Stimulated activated naive CD4-positive, alpha-beta T cell (primary cell): Measurements from ENCODE around the gene DAG1.

ENCODE experiments used
- DNase-seq, 6 experiments: peaks; one replicate each; lab custom pipeline; 2025; lab: John Stamatoyannopoulos, UW

The DAG1 gene

DNA sequence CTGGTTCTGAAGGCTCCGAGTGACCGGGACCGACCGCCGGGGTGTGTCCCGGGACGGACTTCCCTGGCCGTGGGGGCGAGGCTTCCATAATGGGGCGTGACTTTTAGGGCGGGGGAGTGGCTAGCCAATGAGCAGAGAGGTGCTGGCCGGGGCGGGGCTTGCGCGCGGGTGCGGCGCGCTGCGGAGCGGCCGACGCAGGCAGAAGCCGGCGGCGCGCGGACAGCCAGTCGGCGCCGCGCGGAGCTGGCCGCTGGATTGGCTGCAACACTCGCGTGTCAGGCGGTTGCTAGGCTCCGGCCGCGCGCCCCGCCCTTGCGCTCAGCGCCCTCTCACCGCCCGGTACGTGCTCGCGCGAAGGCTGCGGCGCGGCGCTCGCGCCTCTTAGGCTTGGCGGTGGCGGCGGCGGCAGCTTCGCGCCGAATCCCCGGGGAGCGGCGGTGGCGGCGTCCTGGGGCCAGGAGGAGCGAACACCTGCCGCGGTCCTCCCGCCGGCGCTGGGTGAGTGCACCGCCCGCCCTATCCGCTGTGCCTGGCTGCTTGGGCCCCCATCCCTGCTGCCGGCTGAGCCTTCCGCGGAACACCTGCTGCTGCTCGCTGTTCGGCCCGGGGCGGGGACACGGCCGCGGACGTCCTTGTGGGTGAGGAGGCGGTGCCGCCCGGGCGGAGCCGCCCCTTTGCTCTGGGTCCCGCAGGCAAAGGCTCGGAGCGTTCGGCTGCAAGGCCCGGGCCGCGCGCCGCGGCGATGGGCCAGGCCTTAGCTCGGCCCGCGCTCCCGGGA lies at the start of gene DAG1:
TSS of gene DAG1 (plus strand) at position 332 of the 778 bp plus-strand sequence. CDS start 40,268 bp downstream, outside the sequence.
- DNase-seq = peak; percentile 90 to 95 (median 94)

DNA sequence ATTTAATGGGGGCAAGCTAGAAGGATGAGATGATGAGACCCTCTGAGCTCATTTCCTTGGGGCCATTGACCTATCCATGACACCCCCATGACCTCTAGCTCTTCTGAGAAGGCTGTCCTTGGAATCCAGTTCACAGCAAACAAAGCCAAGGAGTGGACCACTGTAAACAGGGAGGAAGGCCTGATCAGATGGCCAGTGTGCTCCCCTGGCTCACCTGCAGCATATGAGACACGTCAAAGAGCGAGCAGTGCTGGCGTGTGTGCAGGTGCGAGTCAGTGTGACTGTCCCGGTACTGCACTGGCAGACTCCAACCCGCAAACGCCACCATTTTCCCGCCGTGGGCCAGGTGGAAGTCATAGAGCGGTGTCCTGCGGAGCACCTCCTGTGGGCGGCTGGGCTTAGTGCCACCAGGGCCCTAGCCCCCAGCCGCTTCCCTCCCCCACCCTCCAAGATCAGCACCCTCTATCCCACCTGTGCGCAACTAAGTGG lies 48.1 kb upstream of the DAG1 start:
- no peak for DNase-seq

DNA sequence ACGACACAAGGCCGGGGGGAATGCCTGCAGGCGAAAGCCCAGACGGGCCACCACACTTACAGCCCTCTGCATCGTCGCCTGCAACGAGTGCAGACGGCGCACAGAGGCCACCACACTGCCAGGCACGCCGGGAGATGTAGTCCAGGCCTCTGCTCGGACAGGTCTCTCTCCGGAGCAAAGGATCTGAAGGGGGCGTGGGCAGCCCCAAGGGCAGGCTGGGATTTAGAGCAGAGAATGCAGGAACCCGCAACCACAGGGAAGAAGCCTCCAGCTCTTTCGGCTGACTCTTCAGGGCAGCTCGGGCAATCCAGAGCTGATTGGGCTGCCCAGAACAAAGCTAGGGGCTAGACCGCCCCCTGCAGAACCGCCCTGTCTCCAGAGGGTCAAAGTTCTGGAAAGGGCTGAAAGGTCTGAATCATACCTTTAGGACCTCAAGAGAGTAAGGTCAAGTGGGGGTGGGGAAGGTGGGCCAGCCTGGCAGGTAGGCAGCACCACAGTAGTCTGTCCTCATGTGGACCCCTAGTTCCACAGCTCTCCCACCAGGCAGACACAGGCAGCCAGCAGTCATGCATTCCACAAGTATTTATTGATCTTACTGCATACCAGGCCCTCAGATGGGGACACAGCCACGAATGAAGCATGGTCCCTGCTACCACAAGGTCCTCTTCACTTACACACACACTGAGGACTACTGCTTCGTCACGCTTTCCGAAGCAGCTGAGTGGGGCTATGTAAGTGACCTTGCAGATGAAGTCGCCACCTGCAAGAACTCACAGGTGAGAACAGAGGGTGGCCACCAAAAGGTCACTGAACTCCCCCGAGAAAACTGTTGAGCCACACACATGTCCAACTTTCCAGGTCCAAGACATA lies 47.5 kb upstream of the DAG1 start, which contains the start of gene AMT:
TSS of gene AMT (minus strand) at position 95 of the 870 bp plus-strand sequence. CDS start at position 72, 23 bp downstream.
- no peak for DNase-seq

DNA sequence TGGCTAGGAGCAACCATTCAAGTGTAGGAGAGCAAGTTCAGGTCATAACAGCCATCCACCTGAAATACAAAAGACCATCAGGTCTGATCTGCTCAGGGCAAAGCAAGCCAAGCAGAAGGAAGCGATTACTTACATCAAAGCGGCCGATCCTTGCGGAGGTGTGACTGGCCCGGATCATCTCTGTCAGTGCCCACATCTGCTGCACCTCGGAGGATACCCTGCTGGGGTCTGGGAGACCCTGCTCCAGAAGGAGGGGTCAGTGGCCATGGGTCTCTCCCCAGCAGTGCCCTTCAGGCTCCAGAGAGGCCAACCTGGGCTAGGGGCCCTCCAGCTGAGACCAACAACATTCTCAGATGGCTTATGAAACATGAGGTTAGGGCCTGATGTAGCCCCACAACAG lies 45.3 kb upstream of the DAG1 start:
- no peak for DNase-seq

DNA sequence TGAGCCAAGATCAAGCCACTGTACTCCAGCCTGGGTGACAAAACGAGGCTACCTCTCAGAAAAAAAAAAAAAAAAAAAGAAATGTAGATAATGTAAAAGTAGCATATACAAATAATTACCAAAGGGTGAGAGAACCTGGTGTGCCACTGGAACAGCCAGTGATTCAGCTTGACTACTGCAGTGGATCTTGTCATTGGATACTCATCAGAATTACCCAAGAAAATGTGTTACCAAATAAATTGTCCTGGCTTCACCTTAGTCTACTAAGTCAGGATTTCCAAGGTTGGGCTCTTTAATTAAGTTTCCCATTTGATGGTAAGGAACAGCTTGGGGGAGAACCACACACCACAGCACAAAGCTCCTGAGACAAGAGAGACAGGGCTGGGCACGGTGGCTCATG lies 42.5 kb upstream of the DAG1 start:
- no peak for DNase-seq

DNA sequence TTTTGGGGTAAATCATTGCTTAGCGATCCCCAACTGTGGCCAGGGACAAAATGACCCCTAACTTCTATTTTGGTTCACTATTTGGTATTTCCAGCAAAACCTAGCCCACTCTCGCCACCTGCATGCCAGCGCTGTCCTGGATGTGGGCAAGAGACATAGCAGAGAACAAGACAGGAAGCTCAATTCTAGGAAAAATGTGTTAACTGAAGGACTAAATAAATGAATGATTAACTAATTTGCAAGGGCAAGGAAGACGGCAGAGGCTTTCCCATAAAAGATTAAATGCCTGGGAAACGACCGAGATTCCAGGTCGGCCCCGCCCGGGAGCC lies 41.4 kb upstream of the DAG1 start:
- no peak for DNase-seq

DNA sequence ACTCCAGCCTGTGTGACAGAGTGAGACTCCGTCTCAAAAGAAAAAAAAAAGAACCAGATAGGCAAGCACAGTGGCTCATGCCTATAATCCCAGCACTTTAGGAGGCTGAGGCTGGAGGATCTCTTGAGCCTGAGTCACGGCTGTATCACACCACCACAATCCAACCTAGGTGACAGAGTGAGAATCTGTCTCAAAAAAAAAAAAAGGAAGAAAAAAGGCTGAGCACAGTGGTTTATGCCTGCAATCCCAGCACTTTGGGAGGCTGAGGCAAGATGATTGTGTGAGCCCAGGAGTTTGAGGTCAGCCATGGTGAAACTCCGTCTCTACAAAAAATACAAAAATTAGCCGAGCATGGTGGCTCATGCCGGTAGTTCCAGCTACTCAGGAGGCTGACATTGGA lies 35.3 kb upstream of the DAG1 start:
- DNase-seq = no peak

DNA sequence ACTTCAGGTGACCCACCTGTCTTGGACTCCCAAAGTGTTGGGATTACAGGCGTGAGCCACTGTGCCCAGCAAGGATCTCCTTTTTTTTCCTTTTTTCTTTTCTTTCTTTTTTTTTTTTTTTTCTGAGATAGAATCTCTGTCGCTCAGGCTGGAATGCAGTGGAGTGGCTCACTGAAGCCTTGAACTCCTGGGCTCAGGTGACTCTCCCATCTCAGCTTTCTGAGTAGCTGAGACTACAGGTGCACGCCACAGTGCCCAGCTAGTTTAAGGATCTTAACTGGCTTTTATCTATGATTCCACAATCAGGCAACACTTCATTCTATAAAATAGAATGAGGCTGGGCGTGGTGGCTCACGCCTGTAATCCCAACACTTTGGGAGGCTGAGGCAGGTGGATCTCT lies 24.7 kb upstream of the DAG1 start:
- no peak for DNase-seq

DNA sequence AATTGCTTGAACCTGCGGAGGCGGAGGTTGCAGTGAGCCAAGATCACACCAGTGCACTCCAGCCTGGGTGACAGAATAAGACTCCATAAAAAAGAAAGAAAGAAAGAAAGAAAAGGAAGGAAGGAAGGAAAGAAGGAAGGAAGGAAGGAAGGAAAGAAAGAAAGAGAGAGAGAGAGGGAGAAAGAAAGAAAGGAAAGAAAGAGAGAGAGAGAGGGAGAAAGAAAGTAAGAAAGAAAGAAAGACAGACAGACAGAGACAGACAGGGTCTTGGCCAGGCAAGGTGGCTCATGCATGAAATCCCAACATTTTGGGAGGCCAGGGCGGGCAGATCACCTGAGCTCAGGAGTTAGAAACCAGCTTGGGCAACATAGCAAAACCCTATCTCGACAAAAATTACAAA lies 16.4 kb upstream of the DAG1 start:
- DNase-seq = no peak

DNA sequence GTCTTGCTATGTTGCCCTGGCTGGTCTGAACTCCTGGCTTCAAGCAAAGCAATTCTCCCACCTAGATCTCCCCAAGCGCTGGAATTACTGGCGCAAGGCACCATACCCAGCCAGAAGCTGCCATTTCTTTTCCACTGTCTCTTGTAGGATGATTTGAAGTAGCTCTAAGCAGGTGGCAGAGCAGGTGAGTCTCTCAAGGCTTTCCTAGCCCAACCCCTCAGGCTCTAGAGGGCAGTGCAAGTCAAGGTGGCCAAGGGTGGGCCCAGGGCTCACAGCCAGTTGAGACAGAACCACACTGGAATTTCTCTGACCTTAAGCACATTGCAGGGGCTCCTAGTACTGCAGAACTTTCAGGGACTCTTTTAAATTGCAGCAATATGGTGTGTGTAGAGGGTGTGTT lies 15.6 kb upstream of the DAG1 start:
- DNase-seq = no peak

DNA sequence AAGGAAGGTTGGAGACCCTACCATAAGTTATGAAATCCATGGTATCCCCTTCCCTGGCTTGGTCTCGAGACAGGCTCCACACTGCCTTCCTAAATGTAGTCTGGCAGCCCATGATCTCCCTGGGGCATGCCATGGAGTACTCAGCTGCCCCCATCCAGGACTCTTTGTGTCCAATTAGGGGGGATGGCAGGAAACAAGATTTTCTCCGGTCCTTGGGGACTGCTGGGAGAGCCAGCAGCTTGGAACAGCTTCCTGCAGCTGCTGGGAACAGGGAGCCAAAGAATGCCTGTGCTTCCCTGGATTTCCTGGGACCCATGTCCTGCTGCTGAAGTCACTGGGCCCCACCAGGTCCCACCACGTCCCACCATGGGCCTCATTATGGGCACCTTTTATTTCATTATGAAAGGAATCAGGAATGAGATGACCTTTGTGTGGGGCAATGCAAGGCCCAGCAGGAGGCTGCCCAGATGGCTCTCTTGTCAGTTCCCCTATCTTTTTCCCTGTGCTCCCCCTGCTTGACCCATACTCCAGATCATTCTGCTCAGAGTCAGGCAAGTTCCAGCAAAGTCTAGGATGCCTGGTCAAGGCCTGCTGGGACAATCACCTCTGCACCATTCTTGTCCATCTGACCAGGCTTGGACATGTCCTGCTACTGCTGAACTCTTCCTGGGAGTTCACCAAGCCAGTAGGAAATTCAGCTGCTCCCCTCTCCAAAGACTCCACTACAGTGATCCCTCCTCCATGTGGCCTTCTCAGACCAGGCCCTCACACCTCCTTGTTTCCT lies 15.0 kb upstream of the DAG1 start:
- no peak for DNase-seq

DNA sequence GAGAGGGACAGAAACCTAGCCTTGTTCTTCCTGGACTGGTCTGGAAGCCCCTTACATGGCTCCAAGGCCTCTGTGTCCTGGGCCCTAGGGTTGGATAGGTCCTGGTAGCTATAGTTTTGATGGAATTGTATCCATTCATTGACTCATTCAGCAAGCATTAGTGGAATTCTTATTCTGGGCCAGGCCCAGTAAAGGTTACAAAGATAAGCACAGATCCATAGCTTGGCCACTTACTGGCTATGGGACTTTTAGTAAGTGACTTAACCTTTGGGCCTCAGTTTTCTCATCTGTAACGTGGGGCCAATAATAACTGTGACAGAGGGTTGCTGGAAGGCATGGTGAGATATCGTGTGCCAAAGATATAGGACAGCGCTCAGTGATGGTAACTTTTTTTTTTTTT lies 13.6 kb upstream of the DAG1 start:
- DNase-seq = no peak

DNA sequence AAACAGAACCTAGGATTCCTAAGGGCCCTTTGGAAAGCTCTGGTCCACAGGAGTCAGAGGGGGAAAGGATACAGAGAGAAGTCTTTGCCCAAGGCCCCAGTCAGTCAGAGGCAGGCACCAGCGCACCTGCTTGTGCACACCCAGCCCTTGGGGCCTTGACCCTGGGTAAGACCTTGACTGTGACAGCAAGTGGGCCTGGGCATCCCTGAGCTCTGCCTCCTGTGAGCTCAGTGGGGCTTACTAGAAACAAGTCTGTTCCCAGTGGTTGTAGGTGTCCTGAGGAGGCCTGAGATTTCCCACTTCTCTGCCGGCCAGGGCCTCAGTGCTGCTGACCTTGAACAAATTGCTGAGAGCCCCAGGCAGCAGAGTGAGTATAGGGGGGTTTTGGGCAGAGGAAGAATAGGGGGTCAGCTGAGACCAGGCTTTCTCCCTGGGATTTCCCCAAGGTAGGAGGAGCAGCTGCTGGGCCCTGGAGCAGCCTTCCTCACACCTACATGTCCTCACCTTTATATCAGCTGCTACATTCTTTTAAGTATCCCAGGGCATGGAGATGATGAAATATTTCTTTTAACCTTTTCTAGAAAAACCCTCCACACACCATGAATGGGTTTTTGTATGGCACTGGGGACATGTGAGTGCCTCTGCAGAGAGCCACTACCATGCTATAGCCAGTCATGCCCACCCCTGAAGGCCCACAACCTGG lies 9.7 kb upstream of the DAG1 start:
- no peak for DNase-seq

DNA sequence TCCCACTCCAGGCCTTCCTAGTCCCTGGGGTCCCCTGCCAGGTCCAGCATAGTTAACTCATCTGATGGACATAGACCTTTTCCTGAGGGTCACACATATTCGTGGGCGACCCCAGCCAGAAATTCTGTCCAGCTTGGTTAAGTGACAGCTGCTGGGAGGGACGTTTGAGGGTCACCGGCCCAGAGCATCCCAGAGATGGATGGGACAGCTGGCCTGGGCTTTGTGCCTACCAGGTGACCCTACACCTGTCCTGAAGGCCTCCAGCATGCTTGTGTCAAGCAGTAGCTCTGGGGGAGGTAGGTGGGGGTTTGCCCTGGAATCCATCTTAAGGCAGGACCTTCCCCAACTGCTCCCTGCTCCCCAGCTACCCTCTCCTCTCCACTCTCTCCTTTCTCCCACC lies 9.1 kb upstream of the DAG1 start:
- DNase-seq = no peak

DNA sequence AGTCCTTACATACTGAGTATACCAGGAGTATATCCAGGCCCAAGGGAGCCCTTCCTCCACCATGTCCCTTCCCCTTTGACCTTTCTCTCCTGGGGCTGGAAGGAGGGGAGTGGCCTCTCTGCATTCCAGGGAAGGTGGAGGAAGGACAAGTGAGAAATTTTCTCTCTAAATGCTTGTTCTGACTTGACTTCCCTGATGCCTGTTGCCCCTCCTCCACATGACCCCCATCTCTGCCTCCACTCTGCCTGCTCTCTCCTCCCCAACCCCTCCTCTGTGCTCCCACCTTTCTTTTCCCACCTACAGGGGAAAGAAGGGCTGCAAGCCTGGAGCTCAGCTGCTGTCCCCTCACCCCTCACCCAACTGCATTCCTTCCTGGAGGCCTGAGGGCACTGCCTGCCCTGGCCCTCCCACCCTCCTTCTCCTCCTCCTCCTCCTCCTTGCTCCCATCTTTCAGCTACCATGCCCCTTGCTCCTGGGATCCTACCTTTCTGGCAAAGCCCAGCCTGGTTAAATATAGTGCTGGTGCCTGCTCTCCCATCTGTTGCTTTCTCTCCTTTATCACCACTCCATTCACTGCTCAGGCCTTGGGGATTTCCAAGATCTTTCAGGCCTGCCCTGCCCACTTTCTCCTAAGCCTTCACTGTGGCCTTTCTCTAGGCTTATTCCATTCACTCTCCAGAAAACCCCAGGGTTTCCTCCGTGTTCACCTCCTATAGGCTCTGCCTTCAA lies 8.5 kb upstream of the DAG1 start:
- DNase-seq = no peak

DNA sequence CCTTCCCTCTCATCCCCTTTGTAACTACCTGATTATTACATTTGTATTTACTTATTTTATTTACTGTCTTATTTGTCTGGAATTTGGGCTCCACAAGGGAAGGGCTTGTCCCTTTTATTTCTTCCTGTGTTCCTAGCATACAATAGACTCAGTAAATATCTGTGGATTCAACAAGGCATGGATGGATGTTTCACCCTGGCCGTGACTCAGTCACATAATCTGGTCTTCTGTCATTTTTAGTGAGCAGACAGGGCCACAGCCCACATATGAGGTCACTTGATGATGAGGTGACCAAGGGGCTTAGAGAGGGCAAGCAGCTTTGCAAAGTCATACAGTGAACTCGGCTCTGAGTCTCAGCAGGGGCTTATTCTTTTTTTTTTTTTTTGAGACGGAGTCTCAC lies 7.8 kb upstream of the DAG1 start:
- DNase-seq = no peak

DNA sequence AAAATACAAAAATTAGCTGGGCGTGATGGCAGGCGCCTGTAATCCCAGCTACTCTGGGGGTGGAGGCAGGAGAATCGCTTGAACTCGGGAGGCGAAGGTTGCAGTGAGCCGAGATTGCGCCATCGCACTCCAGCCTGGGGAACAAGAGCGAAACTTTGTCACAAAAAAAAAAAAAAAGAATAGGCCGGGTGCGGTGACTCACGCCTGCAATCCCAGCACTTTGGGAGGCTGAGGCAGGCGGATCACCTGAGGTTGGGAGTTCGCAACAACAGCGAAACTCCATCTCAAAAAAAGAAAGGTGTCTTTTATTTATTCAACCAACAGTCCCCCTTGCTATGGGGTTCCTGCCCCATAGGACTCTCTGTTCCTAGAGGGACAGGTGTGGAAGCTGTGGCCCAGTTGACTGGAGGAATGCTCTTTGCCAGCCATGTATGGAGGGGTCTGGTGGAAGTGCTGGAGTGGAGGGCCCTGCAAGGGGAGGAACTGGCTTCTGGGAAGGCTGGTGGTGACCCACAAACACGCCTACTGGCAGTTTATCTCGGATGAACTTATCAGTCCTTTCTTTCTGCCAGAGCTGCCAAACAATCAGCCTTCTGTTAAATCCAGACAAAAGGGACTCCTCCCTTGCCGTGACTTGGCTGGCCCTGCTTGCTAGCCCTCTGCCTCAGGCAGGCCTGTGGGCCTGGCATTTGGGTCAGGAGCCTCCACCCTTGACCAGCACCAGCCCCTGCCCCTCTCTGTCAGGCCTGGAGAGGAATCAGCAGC lies 4.6 kb upstream of the DAG1 start:
- DNase-seq = no peak

DNA sequence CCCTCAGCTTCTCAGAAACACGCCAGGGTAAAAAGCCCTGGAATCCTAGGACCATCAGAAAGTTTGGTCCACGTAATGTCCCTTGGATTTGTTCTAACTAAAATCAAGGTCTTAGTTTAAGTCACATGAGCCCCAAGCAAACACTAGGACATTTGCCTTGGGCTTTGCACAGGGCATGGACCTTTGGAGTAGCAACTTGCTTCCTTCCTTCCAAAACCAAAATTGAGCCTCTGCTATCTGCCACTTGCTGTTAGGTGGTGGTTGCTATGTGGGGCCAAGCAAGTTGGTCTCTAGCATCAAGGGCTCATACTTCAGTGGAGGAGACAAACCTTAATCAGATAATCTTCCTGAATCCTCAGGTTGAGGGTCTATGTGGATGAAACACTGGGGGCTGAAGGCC lies 4.0 kb upstream of the DAG1 start:
- DNase-seq = no peak

DNA sequence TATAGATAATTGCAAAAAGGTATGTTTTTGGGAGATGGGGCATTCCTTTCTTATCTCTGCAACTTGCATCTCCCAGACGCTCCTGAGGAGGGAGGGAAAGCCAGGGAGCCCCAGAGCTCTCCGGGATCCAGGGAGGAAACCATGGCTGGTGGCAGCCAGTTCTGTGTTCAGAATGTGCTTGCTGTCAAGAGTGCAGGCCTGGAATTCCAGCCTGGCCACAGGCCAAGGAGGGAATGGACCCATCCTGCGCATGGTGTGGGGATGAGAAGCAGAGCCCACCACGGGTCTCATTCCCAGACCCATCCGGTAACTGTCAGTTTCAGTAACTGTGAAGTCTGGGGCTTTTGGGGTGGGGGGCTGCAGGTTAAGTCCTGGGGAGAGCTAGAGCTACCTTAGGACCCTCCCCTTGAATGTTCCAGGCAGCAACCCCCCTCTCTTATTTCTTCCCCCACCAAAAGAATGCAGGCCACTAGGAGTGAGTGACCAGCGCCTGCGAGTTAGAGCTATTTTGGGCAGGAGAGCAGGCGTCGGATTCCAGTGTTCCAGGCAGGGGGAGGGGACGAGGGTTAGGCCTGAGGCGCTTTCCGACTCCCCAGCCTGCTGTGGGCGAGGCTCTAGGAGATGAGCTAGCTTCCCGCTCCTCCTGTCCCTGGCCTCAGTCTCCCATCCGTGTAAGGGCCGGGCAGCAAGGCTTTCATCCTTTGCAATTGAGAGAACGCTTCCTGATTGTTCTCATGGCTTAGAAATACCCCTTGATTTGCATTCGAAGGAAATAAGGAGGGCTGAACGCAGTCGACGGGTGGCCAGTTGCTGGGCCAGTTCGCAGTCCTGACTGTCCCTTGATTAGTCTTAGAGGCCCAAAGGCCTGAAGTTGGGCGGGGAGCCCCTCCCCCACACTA lies 781 bp upstream of the DAG1 start:
- no peak for DNase-seq
